GM13977 (cell line): ENCODE data around the gene NFIB.

Experiments
- DNase-seq: peaks from one replicate; pipeline ENCODE4 v3.0.0; 2012; ENCODE audit warnings: low spot score
- in situ Hi-C: fragments of 300-500 bp; cut with MboI; formaldehyde crosslinking; loops from one replicate; pipeline ENCODE4 v1.12.0; 2022; ENCODE audit warnings: low sequenced_read_pairs, low pct_unique_long_range_greater_than_20kb, mixed read lengths, inconsistent platforms; ENCODE audit not compliant: unreplicated experiment
- TF ChIP-seq, protein P1 (sequence below): IDR thresholded peaks from 2 replicates; pipeline ENCODE4 v1.5.1; 2012; ENCODE audit warnings: mild to moderate bottlenecking, control low read depth; ENCODE audit not compliant: insufficient read depth; ENCODE audit errors: extremely low read depth, missing control alignments

The NFIB gene

GRCh38 chr9:14300588-14300987, 13.4 kb downstream of the NFIB start:
- TF ChIP-seq, protein P1, sequence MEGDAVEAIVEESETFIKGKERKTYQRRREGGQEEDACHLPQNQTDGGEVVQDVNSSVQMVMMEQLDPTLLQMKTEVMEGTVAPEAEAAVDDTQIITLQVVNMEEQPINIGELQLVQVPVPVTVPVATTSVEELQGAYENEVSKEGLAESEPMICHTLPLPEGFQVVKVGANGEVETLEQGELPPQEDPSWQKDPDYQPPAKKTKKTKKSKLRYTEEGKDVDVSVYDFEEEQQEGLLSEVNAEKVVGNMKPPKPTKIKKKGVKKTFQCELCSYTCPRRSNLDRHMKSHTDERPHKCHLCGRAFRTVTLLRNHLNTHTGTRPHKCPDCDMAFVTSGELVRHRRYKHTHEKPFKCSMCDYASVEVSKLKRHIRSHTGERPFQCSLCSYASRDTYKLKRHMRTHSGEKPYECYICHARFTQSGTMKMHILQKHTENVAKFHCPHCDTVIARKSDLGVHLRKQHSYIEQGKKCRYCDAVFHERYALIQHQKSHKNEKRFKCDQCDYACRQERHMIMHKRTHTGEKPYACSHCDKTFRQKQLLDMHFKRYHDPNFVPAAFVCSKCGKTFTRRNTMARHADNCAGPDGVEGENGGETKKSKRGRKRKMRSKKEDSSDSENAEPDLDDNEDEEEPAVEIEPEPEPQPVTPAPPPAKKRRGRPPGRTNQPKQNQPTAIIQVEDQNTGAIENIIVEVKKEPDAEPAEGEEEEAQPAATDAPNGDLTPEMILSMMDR = no peak
- in situ Hi-C loops = no loop called here

GRCh38 chr9:14300040-14300439, 13.9 kb downstream of the NFIB start:
- in situ Hi-C loops = no loop called here

More at GRCh38 chr9:14300588-14300987, 13.4 kb downstream of the NFIB start:
- no peak for DNase-seq

DNA sequence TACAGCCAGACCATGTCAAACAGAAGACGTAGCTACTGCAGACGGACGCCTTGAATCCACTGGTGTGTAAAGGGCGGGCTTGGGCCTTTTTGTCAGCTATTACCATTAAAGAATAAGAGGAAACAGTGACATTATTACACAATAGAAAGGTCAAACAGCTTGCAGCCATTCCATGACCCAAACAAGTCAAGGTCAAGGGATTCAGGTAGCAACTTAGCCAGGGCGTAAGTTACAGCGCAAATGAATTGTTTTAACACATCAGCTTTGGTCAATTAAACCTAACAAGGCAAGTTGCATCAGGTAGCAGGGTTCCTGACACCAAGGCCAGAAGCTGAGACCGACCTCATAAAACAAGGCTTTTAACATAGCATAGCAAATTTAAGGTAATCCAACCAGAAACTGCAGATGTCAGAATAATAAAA, 15.3 kb downstream of the NFIB start:
- no peak for DNase-seq
- TF ChIP-seq, protein P1 = no peak
- in situ Hi-C loops = no loop called here

More at GRCh38 chr9:14300040-14300439, 13.9 kb downstream of the NFIB start:
- DNase-seq = no peak
- TF ChIP-seq, protein P1 = no peak

GRCh38 chr9:14296495-14297113, 17.3 kb downstream of the NFIB start:
- TF ChIP-seq, protein P1 = no peak
- in situ Hi-C loops = no loop called here
- no peak for DNase-seq

DNA sequence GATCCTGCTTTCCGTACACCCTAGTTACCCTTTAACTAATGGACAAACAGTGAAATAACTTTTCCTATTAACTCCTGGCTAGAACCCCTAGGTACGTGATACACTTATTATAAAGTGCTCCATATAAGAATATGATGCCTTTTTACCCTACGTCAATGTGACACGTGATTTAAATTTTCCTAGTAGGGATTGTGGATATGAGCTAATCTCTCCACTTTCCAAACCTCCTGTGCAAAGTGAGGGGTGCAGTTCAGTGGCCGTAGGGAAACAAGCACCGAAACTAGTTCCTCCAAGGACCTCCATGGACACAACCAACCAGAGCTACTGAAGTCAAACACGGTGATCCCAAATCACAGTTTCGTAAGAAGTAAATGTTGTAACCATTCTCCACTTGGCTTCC, 19.3 kb downstream of the NFIB start:
- no peak for DNase-seq
- TF ChIP-seq, protein P1 = no peak
- in situ Hi-C loops = no loop called here

DNA sequence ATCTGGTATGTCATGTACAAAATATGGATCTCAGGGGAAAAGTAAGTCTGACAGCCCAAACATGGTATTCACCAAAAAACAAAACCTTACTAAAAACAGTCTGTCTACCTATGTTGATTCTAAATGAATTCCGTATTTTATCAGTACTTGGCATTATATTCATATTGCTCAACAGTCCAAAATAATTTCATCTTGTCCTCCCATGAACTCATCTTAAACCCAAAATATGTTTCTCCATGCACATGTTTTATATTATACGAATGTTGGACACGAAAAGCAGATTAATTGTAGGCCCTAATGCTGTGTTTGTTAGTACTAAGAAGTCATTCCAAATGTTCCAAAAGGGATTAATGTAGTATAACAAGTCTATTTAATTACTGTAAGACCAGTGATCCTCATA, 20.1 kb downstream of the NFIB start:
- in situ Hi-C loops = no loop called here
- TF ChIP-seq, protein P1 = no peak
- no peak for DNase-seq
